ENCODE results near the gene LRIG3.

- TF ChIP-seq CTCF (IDR thresholded peaks at IDR 0.05) (no peak), POLR2A (IDR thresholded peaks at IDR 0.05) (no peak), EP300 (IDR thresholded peaks at IDR 0.05) (no peak)
These were observed 26.3 kb downstream of the LRIG3 start for GRCh38 chr12:58894040-58894439.
